Chondrocyte (in vitro differentiated cells): ENCODE measurements around the gene MPDZ. TPM values are rescaled to one million over a fixed set of nuclear protein-coding genes. Genes with fewer than 3 reads are reported as not detected.
A peak's percentile ranks its signal among the peaks of the same experiment; 100 is the strongest.

Experiments used
- DNase-seq: peaks from one replicate; pipeline ENCODE4 v3.0.0; 2021; ENCODE audit warnings: mixed read lengths, low spot score
- H3K27ac Mint-ChIP-seq: one replicate; pipeline ENCODE4 v1.8.0; 2021; ENCODE audit warnings: mild to moderate bottlenecking, moderate library complexity, mixed read lengths; ENCODE audit not compliant: unreplicated experiment
- H3K27me3 Mint-ChIP-seq: 2 replicates; pipeline ENCODE4 v1.8.0; 2021; ENCODE audit warnings: low read depth, mixed read lengths
- H3K36me3 Mint-ChIP-seq: 2 replicates; pipeline ENCODE4 v1.8.0; 2021; ENCODE audit warnings: low read depth, mixed read lengths
- H3K4me1 Mint-ChIP-seq: 2 replicates; pipeline ENCODE4 v1.8.0; 2021; ENCODE audit warnings: low read depth, mild to moderate bottlenecking, mixed read lengths
- H3K4me3 Mint-ChIP-seq: one replicate; pipeline ENCODE4 v1.8.0; 2021; ENCODE audit warnings: mild to moderate bottlenecking, moderate library complexity, mixed read lengths; ENCODE audit not compliant: unreplicated experiment
- H3K9me3 Mint-ChIP-seq: 2 replicates; pipeline ENCODE4 v1.8.0; 2021; ENCODE audit warnings: low read depth, mixed read lengths
- CTCF ChIP-seq: fragments of 200-600 bp; sonication (generic); IDR thresholded peaks from 2 replicates; pipeline ENCODE4 v1.5.0; 2021; ENCODE audit warnings: antibody characterized with exemption, mild to moderate bottlenecking, moderate library complexity
- total RNA-seq: library from RNA; stranded (reverse); gene quantifications from 3 replicates; pipeline ENCODE4 v1.2.1, GENCODE V29; 2021

The MPDZ gene
- total RNA-seq, 1 donor from 2014 or later = 42.5 TPM

DNA sequence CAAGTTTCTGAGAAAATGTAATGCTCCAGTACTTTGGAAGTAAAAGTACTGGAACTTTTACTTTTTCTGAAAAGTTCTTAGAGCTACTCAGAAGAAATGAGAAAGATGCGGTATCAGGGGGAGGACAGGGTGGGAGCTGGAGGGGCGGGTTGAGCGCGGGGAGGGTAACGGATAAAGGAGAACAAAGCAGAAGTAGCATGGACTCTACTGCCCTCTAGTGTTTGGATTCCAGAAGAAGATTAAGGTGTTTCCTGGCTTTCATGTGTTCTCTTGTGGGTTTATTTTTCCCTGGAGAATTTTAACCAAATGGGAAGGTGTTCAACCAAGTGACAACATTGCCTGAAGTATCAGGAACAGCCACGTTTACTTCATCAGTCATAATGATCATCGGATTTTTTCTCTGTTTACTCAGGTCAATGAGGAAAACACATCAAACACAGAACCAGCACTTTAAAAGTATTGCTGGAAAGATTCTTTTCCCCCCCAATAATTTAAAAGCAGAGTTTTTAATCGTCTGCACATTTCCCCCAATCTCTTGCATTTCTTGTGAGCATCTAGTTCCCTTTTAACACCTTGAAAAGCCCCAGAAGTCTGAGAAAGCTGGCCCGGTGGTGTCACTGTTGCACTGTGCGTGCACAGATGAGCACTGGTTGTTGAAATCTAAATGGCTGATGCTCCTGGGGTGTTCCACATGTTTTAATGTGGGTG is 190.6 kb downstream of the MPDZ start:
- peak overlapping the region; percentile 61 for H3K4me3 Mint-ChIP-seq
- peaks cover 24% of the 10 kb centered on the region for H3K4me1 Mint-ChIP-seq
- peak; percentile 98 for TF ChIP-seq CTCF
- no peaks in the 10 kb centered on the region for H3K9me3 Mint-ChIP-seq
- no peak for DNase-seq
- H3K27me3 Mint-ChIP-seq = no peaks in the 10 kb centered on the region
- peak overlapping the region; percentile 46 for H3K27ac Mint-ChIP-seq
- peaks cover 2% of the 10 kb centered on the region for H3K36me3 Mint-ChIP-seq

GRCh38 chr9:13083963-13084528 is 195.4 kb downstream of the MPDZ start:
- Mint-ChIP-seq H3K27ac (peak overlapping the region; percentile 62), H3K27me3 (no peaks in the 10 kb centered on the region), H3K9me3 (no peaks in the 10 kb centered on the region), H3K4me1 (peaks cover 25% of the 10 kb centered on the region), H3K4me3 (no peak overlapping the region), H3K36me3 (peaks cover 2% of the 10 kb centered on the region)
- TF ChIP-seq CTCF = no peak
- no peak for DNase-seq

DNA sequence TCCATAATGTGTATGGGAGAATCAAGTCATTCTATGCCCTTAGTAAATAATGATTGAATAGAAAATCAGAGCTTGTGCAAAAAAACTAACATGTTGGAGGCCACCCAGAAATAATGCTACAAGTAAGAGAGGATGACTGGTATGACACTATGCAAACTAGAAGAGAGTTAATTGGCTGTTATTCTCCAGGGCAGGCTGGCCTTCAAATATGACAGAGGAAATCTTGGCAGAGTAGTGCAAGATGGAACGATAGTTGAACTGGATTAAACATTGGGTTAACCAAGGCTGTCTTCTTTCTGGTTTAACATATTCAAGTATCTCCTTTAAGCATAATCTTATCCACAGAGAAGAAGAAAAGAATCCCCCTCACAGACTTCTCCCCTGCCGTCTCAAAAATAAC is 196.1 kb downstream of the MPDZ start:
- DNase-seq = no peak
- no peak for TF ChIP-seq CTCF
- H3K9me3 Mint-ChIP-seq = no peaks in the 10 kb centered on the region
- no peak overlapping the region for H3K4me3 Mint-ChIP-seq
- no peak overlapping the region for H3K27ac Mint-ChIP-seq
- H3K27me3 Mint-ChIP-seq = no peaks in the 10 kb centered on the region
- H3K4me1 Mint-ChIP-seq = peaks cover 18% of the 10 kb centered on the region
- H3K36me3 Mint-ChIP-seq = peaks cover 2% of the 10 kb centered on the region

- H3K4me1 Mint-ChIP-seq = peaks cover 14% of the 10 kb centered on the region
Measured at GRCh38 chr9:13082796-13083195, 196.7 kb downstream of the MPDZ start.

GRCh38 chr9:13078164-13078563 is 201.3 kb downstream of the MPDZ start:
- H3K36me3 Mint-ChIP-seq = peaks cover 5% of the 10 kb centered on the region
- no peaks in the 10 kb centered on the region for H3K27me3 Mint-ChIP-seq
- H3K9me3 Mint-ChIP-seq = peaks cover 15% of the 10 kb centered on the region
- H3K27ac Mint-ChIP-seq = no peak overlapping the region
- peaks cover 5% of the 10 kb centered on the region for H3K4me1 Mint-ChIP-seq
- no peak overlapping the region for H3K4me3 Mint-ChIP-seq
- TF ChIP-seq CTCF = no peak
- DNase-seq = no peak

More at GRCh38 chr9:13082796-13083195, 196.7 kb downstream of the MPDZ start:
- Mint-ChIP-seq H3K4me3 (no peak overlapping the region), H3K27me3 (no peaks in the 10 kb centered on the region), H3K27ac (no peak overlapping the region), H3K36me3 (peaks cover 2% of the 10 kb centered on the region), H3K9me3 (no peaks in the 10 kb centered on the region)
- DNase-seq = no peak
- no peak for TF ChIP-seq CTCF
